ENCODE results near the gene GORAB.

The GORAB gene, protein sequence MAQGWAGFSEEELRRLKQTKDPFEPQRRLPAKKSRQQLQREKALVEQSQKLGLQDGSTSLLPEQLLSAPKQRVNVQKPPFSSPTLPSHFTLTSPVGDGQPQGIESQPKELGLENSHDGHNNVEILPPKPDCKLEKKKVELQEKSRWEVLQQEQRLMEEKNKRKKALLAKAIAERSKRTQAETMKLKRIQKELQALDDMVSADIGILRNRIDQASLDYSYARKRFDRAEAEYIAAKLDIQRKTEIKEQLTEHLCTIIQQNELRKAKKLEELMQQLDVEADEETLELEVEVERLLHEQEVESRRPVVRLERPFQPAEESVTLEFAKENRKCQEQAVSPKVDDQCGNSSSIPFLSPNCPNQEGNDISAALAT

DNA sequence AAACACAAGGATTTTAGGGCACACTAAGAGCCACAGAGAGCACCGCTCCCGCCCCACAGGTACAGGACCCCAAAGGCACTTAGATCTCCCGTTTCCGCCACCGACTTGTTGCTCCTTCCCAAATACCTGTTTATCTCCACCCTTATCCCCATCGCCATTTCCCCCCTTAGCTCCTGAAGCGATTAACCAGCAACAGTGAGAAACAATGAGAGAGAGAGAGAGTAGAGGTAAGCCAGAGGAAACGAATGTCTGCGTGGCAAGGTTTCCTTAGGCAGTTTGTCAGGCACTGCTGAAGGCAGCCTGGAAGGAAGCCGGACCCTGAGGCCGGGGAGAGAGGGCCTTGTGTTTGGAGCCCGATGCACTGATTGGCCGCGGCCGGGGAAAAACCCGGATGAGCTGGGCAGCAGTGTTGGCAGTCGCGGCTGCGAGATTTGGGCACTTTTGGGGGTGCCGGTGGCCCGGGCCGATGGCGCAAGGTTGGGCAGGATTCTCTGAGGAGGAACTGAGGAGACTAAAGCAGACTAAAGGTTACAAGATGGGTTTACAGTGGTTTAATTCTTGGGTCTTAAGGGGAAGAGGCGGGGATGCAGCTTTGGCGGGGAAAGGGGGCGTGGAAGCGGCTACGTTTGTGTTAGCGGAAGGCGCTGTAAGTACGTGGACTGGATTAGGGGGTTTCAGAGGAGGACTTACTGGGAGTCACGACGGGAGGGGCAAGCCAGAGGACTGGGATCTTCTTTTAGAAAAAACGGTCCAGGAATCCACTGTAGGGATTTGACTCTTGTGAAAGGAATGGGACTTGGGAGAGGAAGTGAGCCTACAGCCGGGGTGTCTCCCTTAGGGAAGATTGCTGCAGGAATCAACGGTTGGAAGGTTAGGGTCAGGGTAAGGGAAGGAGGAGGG, at the start of gene GORAB:
GORAB (plus strand) TSS at position 409 of the 900 bp plus-strand sequence; CDS start at position 467, 58 bp downstream.
- peak; percentile 90 for DNase-seq (ENCODE audit: low read depth)

- DNase-seq (ENCODE audit: low read depth) = no peak
Measured at GRCh38 chr1:170483051-170483450, 48.9 kb upstream of the GORAB start.

- no peak for DNase-seq (ENCODE audit: low read depth)
Measured at GRCh38 chr1:170487503-170487902, 44.5 kb upstream of the GORAB start.

DNA sequence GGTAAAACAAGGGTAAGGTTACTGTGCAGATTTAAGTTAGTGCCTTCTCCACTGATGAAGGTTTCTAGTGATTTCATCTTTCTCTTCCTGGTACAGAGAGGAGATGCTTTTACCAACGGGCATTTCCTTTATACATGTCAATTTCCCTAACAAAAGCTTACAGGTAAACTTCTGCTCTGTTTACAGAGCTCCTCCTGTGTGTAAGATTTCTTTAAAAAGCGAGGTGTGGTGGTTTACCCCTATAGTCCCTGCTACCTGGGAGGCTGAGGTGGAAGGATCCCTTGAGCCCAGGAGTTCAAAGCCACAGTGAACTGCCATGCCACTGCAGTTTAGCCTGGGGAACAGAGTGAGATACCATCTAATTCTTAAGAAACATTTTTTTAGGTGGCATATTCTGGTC, 40.7 kb upstream of the GORAB start:
- DNase-seq (ENCODE audit: low read depth) = no peak

DNA sequence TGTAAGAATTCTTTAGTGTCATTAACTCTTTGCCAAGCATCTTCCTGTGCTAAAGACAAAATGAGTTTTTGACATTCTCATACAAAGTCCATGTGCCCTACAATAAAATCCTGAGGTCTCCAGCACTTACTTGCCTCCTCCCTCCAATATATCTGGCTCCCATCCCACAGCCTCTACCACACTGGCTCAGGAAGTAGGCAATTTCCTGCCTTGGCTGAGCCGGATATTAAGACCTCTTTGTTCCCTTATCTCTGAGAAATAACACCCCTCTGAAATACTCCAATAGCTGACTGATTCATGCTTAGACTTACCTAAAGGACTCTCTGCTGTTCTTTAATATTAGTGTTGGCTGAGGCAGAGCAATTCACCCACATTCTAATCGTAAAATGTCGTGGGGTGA, 37.6 kb upstream of the GORAB start:
- DNase-seq (ENCODE audit: low read depth) = peak; percentile 2

DNA sequence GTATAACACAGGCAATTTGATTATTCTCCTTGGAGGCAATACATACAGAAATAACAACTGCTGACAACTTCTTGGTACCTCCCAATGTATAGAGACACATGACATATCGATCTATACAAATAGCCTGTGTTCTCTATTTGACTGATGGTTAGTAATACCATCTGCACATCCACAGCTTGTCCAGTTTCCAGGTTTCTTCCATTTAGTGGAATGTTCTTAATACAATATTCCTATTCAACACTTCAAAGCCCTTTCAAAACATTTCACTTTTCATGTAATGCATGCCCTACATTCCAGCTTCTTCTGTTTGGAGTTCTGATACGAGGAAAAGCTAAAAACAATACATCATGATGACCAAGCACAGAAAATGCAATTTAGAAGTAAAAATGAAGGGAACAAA, 37.0 kb upstream of the GORAB start:
- no peak for DNase-seq (ENCODE audit: low read depth)

GRCh38 chr1:170498876-170499275, 33.1 kb upstream of the GORAB start:
- DNase-seq (ENCODE audit: low read depth) = no peak

DNA sequence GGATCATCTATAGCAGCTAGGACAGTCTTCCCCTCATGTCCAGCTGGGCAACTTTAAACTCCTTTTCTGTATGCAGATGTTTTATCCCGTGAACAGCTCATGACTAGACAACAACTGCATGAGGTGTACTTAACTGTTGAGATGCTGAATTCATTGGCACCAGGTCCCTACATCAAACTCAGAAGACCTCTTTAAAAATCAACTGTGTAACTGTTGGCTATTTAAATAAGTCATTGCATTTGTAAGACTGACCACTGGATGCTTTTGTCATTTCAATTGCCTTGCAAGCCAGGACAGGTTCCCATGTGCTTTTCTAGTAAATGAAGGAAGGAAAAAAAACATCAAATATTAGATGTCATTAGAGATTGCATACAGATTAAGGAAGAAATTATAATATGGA, 28.3 kb upstream of the GORAB start:
- no peak for DNase-seq (ENCODE audit: low read depth)

DNA sequence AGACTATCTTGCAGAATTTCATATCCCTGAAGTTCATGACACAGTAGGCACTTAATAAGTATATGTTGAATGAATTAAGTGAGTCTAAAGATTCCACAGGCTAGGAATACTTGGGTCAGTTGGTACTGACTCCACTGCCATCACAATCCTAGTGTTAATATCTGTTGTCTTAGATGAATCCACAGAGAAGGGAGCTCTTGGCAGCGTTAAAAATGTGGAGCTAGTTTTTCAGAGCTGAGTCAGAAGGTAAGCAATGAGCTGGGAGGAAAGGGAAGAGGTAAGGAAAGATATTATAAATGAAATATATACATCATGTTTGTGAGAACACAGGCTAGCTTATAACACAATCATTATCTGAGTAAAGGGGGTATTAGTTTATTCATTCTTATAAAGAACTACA, 21.8 kb upstream of the GORAB start:
- no peak for DNase-seq (ENCODE audit: low read depth)

DNA sequence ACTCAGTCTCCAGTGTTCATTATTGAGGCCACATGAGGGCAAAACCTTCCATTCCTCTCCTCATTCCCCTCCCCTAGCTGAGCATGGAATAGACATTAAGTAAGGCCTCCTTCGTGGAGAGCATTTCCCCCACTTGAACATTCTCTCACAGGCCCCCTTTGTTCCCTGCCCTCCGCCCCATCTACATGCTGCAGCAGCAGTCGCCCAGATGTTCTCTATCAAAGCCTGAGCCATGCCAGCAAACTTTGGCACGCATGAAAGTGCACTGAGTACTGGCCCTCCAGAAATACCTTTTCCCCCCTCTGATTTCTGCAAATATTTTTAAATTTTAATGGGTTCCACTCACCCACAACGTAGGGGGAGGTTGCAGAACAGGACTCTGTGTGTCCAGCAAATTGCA, 20.9 kb upstream of the GORAB start:
- no peak for DNase-seq (ENCODE audit: low read depth)

GRCh38 chr1:170513138-170513537, 18.8 kb upstream of the GORAB start:
- no peak for DNase-seq (ENCODE audit: low read depth)

DNA sequence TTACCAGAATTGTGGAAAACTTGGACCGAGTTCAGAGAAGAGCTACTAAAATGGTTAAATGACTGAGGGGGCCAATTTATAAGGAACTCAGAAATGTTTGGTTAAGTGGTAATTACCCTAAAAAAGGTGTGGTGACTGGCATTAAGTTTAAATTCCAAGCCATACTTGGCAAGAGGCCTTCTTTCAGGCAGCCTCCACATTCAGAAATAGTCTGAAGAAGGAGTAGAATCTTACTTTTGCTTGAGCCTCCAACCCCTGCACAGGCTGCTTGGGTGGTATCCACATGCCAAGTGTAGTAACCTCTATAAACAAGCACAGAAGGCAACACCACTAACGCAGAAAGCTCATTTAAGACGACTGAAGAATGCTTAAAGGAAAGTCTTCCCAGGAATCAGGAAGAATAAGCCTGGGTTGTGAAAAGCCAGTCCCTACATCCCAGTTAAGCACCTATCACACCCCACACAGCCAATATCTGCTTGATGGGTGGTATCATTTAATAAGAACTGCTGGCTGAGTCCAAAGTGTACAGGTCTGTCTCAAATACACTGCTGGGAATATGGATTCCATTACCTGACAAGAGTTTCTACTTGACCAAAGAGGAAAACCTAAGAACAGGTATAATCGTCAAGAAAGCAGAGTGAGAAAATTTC, 13.7 kb upstream of the GORAB start:
- no peak for DNase-seq (ENCODE audit: low read depth)

DNA sequence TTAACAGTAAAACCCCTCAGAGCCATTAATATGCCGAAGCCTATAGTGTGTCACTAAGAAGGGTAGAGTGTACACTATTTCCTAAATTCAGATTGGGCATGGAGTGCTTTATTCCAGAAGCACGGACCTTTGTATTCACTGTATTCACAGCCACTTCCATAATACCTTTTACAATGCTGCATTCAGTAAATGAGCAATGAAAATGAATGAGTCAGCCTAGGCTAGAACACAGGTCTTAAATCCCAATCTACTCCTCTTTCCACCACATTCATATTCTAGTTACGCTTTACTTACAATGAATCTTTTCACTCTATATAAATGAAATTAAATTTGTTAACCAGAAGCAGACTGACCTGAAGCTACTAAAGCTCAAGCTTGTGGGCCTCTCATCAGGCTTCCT, 13.0 kb upstream of the GORAB start:
- no peak for DNase-seq (ENCODE audit: low read depth)

GRCh38 chr1:170520601-170521000, 11.4 kb upstream of the GORAB start:
- no peak for DNase-seq (ENCODE audit: low read depth)

GRCh38 chr1:170521818-170522217, 10.1 kb upstream of the GORAB start:
- DNase-seq (ENCODE audit: low read depth) = no peak

GRCh38 chr1:170530972-170531757, 801 bp upstream of the GORAB start:
- DNase-seq (ENCODE audit: low read depth) = peak; percentile 54

GRCh38 chr1:170533298-170533697, 1.3 kb downstream of the GORAB start:
- DNase-seq (ENCODE audit: low read depth) = peak; percentile 92

DNA sequence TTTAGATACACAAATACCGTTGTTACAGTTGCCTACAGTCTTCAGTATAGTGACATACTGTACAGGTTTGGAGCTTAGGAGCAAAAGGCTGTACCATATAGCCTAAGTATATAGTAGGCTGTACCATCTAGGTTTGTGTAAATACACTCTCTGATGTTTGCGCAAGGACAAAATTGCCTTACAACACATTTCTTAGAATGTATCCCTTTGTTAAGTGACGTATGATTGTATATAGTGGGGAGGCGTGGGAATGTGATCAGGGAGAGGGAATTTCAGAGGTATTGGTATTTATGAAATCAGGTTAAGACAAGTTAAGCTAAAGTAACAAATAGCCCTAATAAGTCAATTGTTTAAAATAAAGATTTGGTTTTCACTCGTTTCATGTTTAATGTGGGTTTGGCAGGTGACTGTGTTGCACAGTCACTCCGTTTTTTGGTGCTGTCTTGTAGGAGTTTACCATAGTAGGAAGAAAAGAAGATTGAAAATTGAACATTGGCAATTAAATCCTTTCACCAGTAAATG, 2.7 kb downstream of the GORAB start:
- no peak for DNase-seq (ENCODE audit: low read depth)

DNA sequence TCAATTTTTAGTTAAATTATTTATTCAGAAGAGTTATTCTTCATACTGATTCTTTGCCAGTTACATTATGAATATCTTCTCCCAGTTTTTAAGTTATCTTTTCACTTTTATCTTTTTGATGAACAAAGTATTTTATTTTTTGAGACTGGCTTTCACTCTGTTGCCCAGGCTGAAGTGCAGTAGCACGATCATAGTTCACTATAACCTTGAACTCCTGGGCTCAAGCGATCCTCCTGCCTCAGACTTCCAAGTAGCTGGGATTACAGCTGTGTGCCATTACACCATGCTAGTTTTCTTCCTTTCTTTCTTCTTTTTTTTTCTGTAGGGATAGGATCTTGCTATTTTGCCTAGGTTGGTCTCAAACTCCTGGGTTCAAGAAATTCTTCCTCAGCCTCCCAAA, 3.5 kb downstream of the GORAB start:
- no peak for DNase-seq (ENCODE audit: low read depth)

DNA sequence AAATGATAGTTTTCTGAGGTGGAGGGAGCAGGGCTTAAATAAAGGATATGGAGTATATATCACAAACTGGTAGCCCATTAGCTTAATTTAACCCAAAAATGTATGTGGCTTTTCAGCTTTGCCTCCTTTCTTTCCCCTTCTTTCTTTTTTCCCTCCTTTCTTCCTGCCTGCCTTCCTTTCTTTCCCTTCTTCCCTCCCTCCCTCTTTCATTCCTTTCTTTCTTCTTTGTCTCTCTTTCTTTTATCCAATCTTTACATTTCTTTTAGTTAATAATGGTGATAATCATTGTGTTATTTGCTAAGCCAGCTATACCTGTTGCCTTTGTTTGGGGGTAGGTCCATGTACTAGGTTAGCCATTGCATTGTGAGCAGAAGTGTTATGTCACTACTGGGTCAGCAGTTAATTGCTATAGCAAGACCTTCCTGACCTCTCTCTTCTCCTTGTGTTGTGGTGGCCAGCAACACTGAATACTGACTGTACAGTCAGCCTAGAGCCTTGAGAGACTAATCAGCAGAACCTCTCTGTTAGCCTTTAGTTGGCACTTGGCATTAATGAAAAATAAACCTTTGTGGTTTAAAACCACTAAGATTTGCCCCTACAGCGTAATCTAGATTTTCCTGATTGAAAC, 5.1 kb downstream of the GORAB start:
- DNase-seq (ENCODE audit: low read depth) = peak; percentile 26
